ENCODE data around the gene KRTAP12-1. TPM values are rescaled to one million over a fixed set of nuclear protein-coding genes. Genes with fewer than 3 reads are reported as not detected.

Gene KRTAP12-1
- total RNA-seq, 1 donor from 2014 or later, result not detected

GRCh38 chr21:44711327-44712202 lies 29.6 kb upstream of the KRTAP12-1 start, which contains the start of gene TSPEAR:
TSPEAR (minus strand) TSS chr21:44711572; CDS start chr21:44711514, 58 bp downstream.
- Histone ChIP-seq H3K27me3 (ENCODE audit: control insufficient read depth, insufficient read depth, low read length) (peaks cover 40% of the 10 kb centered on the region), H3K4me3 (ENCODE audit: low read depth, low read length) (no peak within 1 kb of the TSS), H3K36me3 (ENCODE audit: control insufficient read depth, insufficient read depth, low read length) (no peaks in the 10 kb centered on the region)
- FAIRE-seq (no peak), DNase-seq (ENCODE audit: low read depth) (no peak)
- TF ChIP-seq CTCF (IDR thresholded peaks at IDR 0.05; ENCODE audit: insufficient read depth, low read length, severe bottlenecking), result no peak

- peak; percentile 23 for DNase-seq (ENCODE audit: low read depth)
- Histone ChIP-seq H3K27me3 (ENCODE audit: control insufficient read depth, insufficient read depth, low read length) (peaks cover 43% of the 10 kb centered on the region), H3K36me3 (ENCODE audit: control insufficient read depth, insufficient read depth, low read length) (no peaks in the 10 kb centered on the region), H3K4me3 (ENCODE audit: low read depth, low read length) (no peak overlapping the region)
- TF ChIP-seq CTCF (IDR thresholded peaks at IDR 0.05; ENCODE audit: insufficient read depth, low read length, severe bottlenecking), result no peak
- no peak for FAIRE-seq
These were observed 28.9 kb upstream of the KRTAP12-1 start for GRCh38 chr21:44710756-44711326.

- DNase-seq (ENCODE audit: low read depth), result no peak
These were observed 28.3 kb upstream of the KRTAP12-1 start for GRCh38 chr21:44710294-44710665.

GRCh38 chr21:44709426-44710293 lies 27.7 kb upstream of the KRTAP12-1 start:
- no peak overlapping the region for H3K4me3 ChIP-seq (ENCODE audit: low read depth, low read length)
- no peak for TF ChIP-seq CTCF (IDR thresholded peaks at IDR 0.05; ENCODE audit: insufficient read depth, low read length, severe bottlenecking)
- DNase-seq (ENCODE audit: low read depth), result peak; percentile 78
- FAIRE-seq, result no peak
- no peaks in the 10 kb centered on the region for H3K36me3 ChIP-seq (ENCODE audit: control insufficient read depth, insufficient read depth, low read length)
- H3K27me3 ChIP-seq (ENCODE audit: control insufficient read depth, insufficient read depth, low read length), result peaks cover 42% of the 10 kb centered on the region

More at GRCh38 chr21:44710294-44710665, 28.3 kb upstream of the KRTAP12-1 start:
- H3K27me3 ChIP-seq (ENCODE audit: control insufficient read depth, insufficient read depth, low read length), result peaks cover 43% of the 10 kb centered on the region
- no peak for FAIRE-seq
- H3K36me3 ChIP-seq (ENCODE audit: control insufficient read depth, insufficient read depth, low read length), result no peaks in the 10 kb centered on the region
- no peak for TF ChIP-seq CTCF (IDR thresholded peaks at IDR 0.05; ENCODE audit: insufficient read depth, low read length, severe bottlenecking)
- no peak overlapping the region for H3K4me3 ChIP-seq (ENCODE audit: low read depth, low read length)

- H3K27me3 ChIP-seq (ENCODE audit: control insufficient read depth, insufficient read depth, low read length), result peaks cover 41% of the 10 kb centered on the region
- FAIRE-seq, result peak; percentile 13
These were observed 27.0 kb upstream of the KRTAP12-1 start for GRCh38 chr21:44708866-44709425.

More at GRCh38 chr21:44708866-44709425, 27.0 kb upstream of the KRTAP12-1 start:
- DNase-seq (ENCODE audit: low read depth), result no peak
- no peak for TF ChIP-seq CTCF (IDR thresholded peaks at IDR 0.05; ENCODE audit: insufficient read depth, low read length, severe bottlenecking)
- H3K4me3 ChIP-seq (ENCODE audit: low read depth, low read length), result no peak overlapping the region
- H3K36me3 ChIP-seq (ENCODE audit: control insufficient read depth, insufficient read depth, low read length), result no peaks in the 10 kb centered on the region

Data from bronchial epithelial cell (primary cell).